ENCODE measurements around the gene GGT1. TPM values are rescaled to one million over a fixed set of nuclear protein-coding genes. Genes with fewer than 3 reads are reported as not detected.
"Not testable (repeated sequence)": the region's sequence is repeated elsewhere in the genome, so short reads cannot be mapped to it uniquely, and the experiment has no call there.

Gene GGT1
- polyA plus RNA-seq, 1 donor, result 39.3 TPM

GRCh38 chr22:24597076-24597475, 5.9 kb upstream of the GGT1 start:
- not testable (repeated sequence) for DNase-seq

- DNase-seq, result no peak
Observed at GRCh38 chr22:24599514-24599913, 3.5 kb upstream of the GGT1 start.

GRCh38 chr22:24599958-24600715, 2.9 kb upstream of the GGT1 start:
- DNase-seq, result not testable (repeated sequence)

GRCh38 chr22:24601217-24602104, 1.5 kb upstream of the GGT1 start:
- no peak for DNase-seq

- not testable (repeated sequence) for DNase-seq
Observed at GRCh38 chr22:24602105-24602749, 766 bp upstream of the GGT1 start.

GRCh38 chr22:24603770-24604629, 1.0 kb downstream of the GGT1 start:
- DNase-seq, result not testable (repeated sequence)

GRCh38 chr22:24606340-24606739, 3.3 kb downstream of the GGT1 start:
- DNase-seq, result not testable (repeated sequence)

GRCh38 chr22:24607429-24607983, 4.5 kb downstream of the GGT1 start:
- DNase-seq, result not testable (repeated sequence)

GRCh38 chr22:24608327-24608726, 5.3 kb downstream of the GGT1 start:
- DNase-seq, result not testable (repeated sequence)

GRCh38 chr22:24609888-24610287, 6.9 kb downstream of the GGT1 start:
- not testable (repeated sequence) for DNase-seq

GRCh38 chr22:24614794-24615193, 11.8 kb downstream of the GGT1 start:
- DNase-seq, result not testable (repeated sequence)

GRCh38 chr22:24621244-24621643, 18.3 kb downstream of the GGT1 start:
- not testable (repeated sequence) for DNase-seq

- not testable (repeated sequence) for DNase-seq
Observed at GRCh38 chr22:24622596-24622995, 19.6 kb downstream of the GGT1 start.

- not testable (repeated sequence) for DNase-seq
Observed at GRCh38 chr22:24627911-24628310, 24.9 kb downstream of the GGT1 start.

GRCh38 chr22:24629069-24629468, 26.1 kb downstream of the GGT1 start:
- not testable (repeated sequence) for DNase-seq

- not testable (repeated sequence) for DNase-seq
Observed at GRCh38 chr22:24630812-24631427, 27.9 kb downstream of the GGT1 start.

- peak; percentile 31 for DNase-seq
Observed at GRCh38 chr22:24631430-24632122, 28.6 kb downstream of the GGT1 start.

- DNase-seq, result not testable (repeated sequence)
Observed at GRCh38 chr22:24632642-24633041, 29.6 kb downstream of the GGT1 start.

GRCh38 chr22:24633231-24634023, 30.4 kb downstream of the GGT1 start:
- DNase-seq, result peak; percentile 19
